HG03280 (cell line): ENCODE results near the gene OGFOD2.
"Not testable (repeated sequence)": the region's sequence is repeated elsewhere in the genome, so short reads cannot be mapped to it uniquely, and the experiment has no call there.

Experiments
- ATAC-seq: cut with Tn5 transposase; IDR thresholded peaks from one replicate; pipeline ENCODE4 v1.9.1; 2021; ENCODE audit warnings: mild to moderate bottlenecking, moderate library complexity; ENCODE audit not compliant: unreplicated experiment

OGFOD2 gene

GRCh38 chr12:123001464-123001863, 26.4 kb downstream of the OGFOD2 start:
- ATAC-seq: no peak

GRCh38 chr12:123003257-123003656, 28.2 kb downstream of the OGFOD2 start:
- no peak for ATAC-seq

- no peak for ATAC-seq
Observed at GRCh38 chr12:123004287-123004686, 29.2 kb downstream of the OGFOD2 start.

- ATAC-seq: no peak
Observed at GRCh38 chr12:123005081-123005626, 30.1 kb downstream of the OGFOD2 start.

GRCh38 chr12:123006977-123007376, 31.9 kb downstream of the OGFOD2 start:
- no peak for ATAC-seq

GRCh38 chr12:123010110-123010509, 35.1 kb downstream of the OGFOD2 start:
- ATAC-seq: no peak

GRCh38 chr12:123010681-123011080, 35.6 kb downstream of the OGFOD2 start:
- ATAC-seq: no peak

GRCh38 chr12:123011701-123012100, 36.7 kb downstream of the OGFOD2 start:
- no peak for ATAC-seq

- ATAC-seq: no peak
Observed at GRCh38 chr12:123013185-123014095, 38.4 kb downstream of the OGFOD2 start.

- ATAC-seq: not testable (repeated sequence)
Observed at GRCh38 chr12:123014473-123014872, 39.4 kb downstream of the OGFOD2 start.

- no peak for ATAC-seq
Observed at GRCh38 chr12:123017753-123018152, 42.7 kb downstream of the OGFOD2 start.

- ATAC-seq: no peak
Observed at GRCh38 chr12:123019841-123020138, 44.7 kb downstream of the OGFOD2 start.

- no peak for ATAC-seq
Observed at GRCh38 chr12:123021688-123022604, 46.9 kb downstream of the OGFOD2 start.

GRCh38 chr12:123022846-123023245, 47.8 kb downstream of the OGFOD2 start:
- no peak for ATAC-seq

GRCh38 chr12:123024819-123025391, 49.9 kb downstream of the OGFOD2 start:
- no peak for ATAC-seq

- ATAC-seq: no peak
Observed at GRCh38 chr12:123026094-123026853, 51.2 kb downstream of the OGFOD2 start.

- no peak for ATAC-seq
Observed at GRCh38 chr12:123027726-123028445, 52.8 kb downstream of the OGFOD2 start.

- no peak for ATAC-seq
Observed at GRCh38 chr12:123028475-123028874, 53.4 kb downstream of the OGFOD2 start.

GRCh38 chr12:123029550-123029949, 54.5 kb downstream of the OGFOD2 start:
- no peak for ATAC-seq
